ENCODE measurements around the gene GDF10.
A peak's percentile ranks its signal among the peaks of the same experiment; 100 is the strongest.

Gene GDF10

GRCh38 chr10:47310090-47310505, 10.1 kb downstream of the GDF10 start:
- no peak overlapping the region for H2AFZ ChIP-seq (ENCODE audit: low read length)
- no CpG with 5 or more reads among the region's 37 CpGs for whole genome bisulfite sequencing, 2 donors (ENCODE audit: extremely low coverage in 2 of 2, insufficient read length in 2 of 2, insufficient replicate concordance in 1 of 2)
- no peak overlapping the region for H2BK120ac ChIP-seq (ENCODE audit: low read depth, low read length)

DNA sequence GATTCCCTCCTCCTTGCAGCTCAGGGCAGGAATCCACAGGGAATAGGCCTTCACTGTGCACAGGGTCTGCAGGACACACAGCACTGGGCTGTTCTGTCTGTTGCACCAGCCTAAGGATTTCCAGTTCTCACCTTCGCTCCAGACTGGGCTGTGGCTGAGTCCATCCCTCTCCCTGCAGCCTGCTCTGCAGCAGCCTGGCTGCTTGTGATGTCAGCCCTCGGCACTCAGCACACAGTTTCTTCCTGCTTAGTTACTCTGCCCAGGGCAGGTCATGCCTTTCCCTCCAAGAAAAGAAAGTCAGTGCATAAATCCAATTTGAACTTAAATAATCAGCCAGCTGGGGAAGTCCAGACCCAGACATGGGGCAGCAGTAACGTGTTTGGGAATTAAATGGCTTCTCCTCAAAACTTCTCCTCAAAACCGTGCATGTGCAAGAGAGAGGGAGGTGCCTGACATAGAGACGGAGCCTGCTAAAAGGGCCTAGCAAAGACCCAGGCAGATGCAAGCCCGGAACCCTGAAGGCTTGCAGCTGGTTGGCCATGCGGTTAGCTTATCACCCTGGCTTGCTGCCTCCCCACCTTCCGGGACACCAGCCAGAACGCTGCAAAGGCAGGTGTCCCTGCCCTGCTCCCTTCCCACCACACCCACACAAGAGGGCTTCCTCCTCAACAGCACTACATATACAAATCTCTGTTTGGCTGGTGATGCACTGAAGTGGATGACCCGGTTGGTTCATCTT, 11.4 kb downstream of the GDF10 start:
- H2BK15ac ChIP-seq (ENCODE audit: low read length): no peak overlapping the region
- no peak overlapping the region for H3K4me3 ChIP-seq (ENCODE audit: low read length in 2 of 2)
- no peak overlapping the region for H4K91ac ChIP-seq (ENCODE audit: low read depth, low read length, poor library complexity)
- no peak overlapping the region for H3K4ac ChIP-seq (ENCODE audit: low read length)
- peaks cover 0 to 4% of the 10 kb centered on the region in 2 donors for H3K4me1 ChIP-seq (ENCODE audit: control insufficient read depth in 2 of 2, insufficient read depth in 1 of 2, low read depth in 1 of 2, low read length in 2 of 2)
- H2BK120ac ChIP-seq (ENCODE audit: low read depth, low read length): no peak overlapping the region
- H3K9me3 ChIP-seq (replicated peaks in 1 of 2; ENCODE audit: control insufficient read depth in 2 of 2, insufficient read depth in 1 of 2, low read depth in 1 of 2, low read length in 2 of 2): no peaks in the 10 kb centered on the region
- no peak overlapping the region for H3K9ac ChIP-seq (ENCODE audit: low read depth, low read length, poor library complexity)
- no peaks in the 10 kb centered on the region for H3K27me3 ChIP-seq (ENCODE audit: control insufficient read depth in 3 of 3, insufficient read depth in 3 of 3, low read depth in 1 of 3, low read length in 3 of 3)
- no peak overlapping the region for H4K8ac ChIP-seq (ENCODE audit: low read depth, low read length)
- no peak overlapping the region for H2AK5ac ChIP-seq (ENCODE audit: low read depth, low read length)
- H3K14ac ChIP-seq (ENCODE audit: low read length): no peak overlapping the region
- no peak overlapping the region for H2AFZ ChIP-seq (ENCODE audit: low read length)
- H3K4me2 ChIP-seq (ENCODE audit: insufficient read depth, low read length, poor library complexity, severe bottlenecking): no peak overlapping the region
- no peak for DNase-seq (ENCODE audit: low spot score)
- H2BK5ac ChIP-seq (ENCODE audit: low read length): no peak overlapping the region
- H2BK12ac ChIP-seq (ENCODE audit: low read length): no peak overlapping the region
- H3K36me3 ChIP-seq (replicated peaks in 1 of 2; ENCODE audit: control insufficient read depth in 2 of 2, insufficient read depth in 2 of 2, low read length in 2 of 2): no peaks in the 10 kb centered on the region
- no CpG with 5 or more reads among the region's 10 CpGs for WGBS, 2 donors (ENCODE audit: extremely low coverage in 2 of 2, insufficient read length in 2 of 2, insufficient replicate concordance in 1 of 2)
- no peak overlapping the region for H3K27ac ChIP-seq (replicated peaks; ENCODE audit: low read length)
- no peak overlapping the region for H3K18ac ChIP-seq (ENCODE audit: low read length)
- no peaks in the 10 kb centered on the region for H3K79me1 ChIP-seq (ENCODE audit: low read depth, low read length)
- peak overlapping the region; percentile 8 for H3K23ac ChIP-seq (ENCODE audit: low read depth, low read length, poor library complexity)

More at GRCh38 chr10:47310090-47310505, 10.1 kb downstream of the GDF10 start:
- no peak overlapping the region for H3K18ac ChIP-seq (ENCODE audit: low read length)
- H2AK5ac ChIP-seq (ENCODE audit: low read depth, low read length): peak overlapping the region; percentile 61
- H3K9me3 ChIP-seq (replicated peaks in 1 of 2; ENCODE audit: control insufficient read depth in 2 of 2, insufficient read depth in 1 of 2, low read depth in 1 of 2, low read length in 2 of 2): no peaks in the 10 kb centered on the region
- no peak overlapping the region for H3K9ac ChIP-seq (ENCODE audit: low read depth, low read length, poor library complexity)
- H3K36me3 ChIP-seq (replicated peaks in 1 of 2; ENCODE audit: control insufficient read depth in 2 of 2, insufficient read depth in 2 of 2, low read length in 2 of 2): no peaks in the 10 kb centered on the region
- no peaks in the 10 kb centered on the region for H3K27me3 ChIP-seq (ENCODE audit: control insufficient read depth in 3 of 3, insufficient read depth in 3 of 3, low read depth in 1 of 3, low read length in 3 of 3)
- DNase-seq (ENCODE audit: low spot score): no peak
- no peak overlapping the region for H3K27ac ChIP-seq (replicated peaks; ENCODE audit: low read length)
- no peak overlapping the region for H4K91ac ChIP-seq (ENCODE audit: low read depth, low read length, poor library complexity)
- no peak overlapping the region for H3K23ac ChIP-seq (ENCODE audit: low read depth, low read length, poor library complexity)
- no peak overlapping the region for H2BK5ac ChIP-seq (ENCODE audit: low read length)
- no peak overlapping the region for H2BK12ac ChIP-seq (ENCODE audit: low read length)
- no peak overlapping the region for H3K4me3 ChIP-seq (ENCODE audit: low read length in 2 of 2)
- no peak overlapping the region for H4K8ac ChIP-seq (ENCODE audit: low read depth, low read length)
- no peak overlapping the region for H3K4me2 ChIP-seq (ENCODE audit: insufficient read depth, low read length, poor library complexity, severe bottlenecking)
- no peak overlapping the region for H3K4ac ChIP-seq (ENCODE audit: low read length)
- no peak overlapping the region for H3K14ac ChIP-seq (ENCODE audit: low read length)
- no peak overlapping the region for H2BK15ac ChIP-seq (ENCODE audit: low read length)
- H3K79me1 ChIP-seq (ENCODE audit: low read depth, low read length): no peaks in the 10 kb centered on the region
- peaks cover 0 to 4% of the 10 kb centered on the region in 2 donors for H3K4me1 ChIP-seq (ENCODE audit: control insufficient read depth in 2 of 2, insufficient read depth in 1 of 2, low read depth in 1 of 2, low read length in 2 of 2)

- Histone ChIP-seq H4K8ac (ENCODE audit: low read depth, low read length) (no peak overlapping the region), H3K9me3 (replicated peaks in 1 of 2; ENCODE audit: control insufficient read depth in 2 of 2, insufficient read depth in 1 of 2, low read depth in 1 of 2, low read length in 2 of 2) (no peaks in the 10 kb centered on the region), H3K4ac (ENCODE audit: low read length) (no peak overlapping the region), H3K4me2 (ENCODE audit: insufficient read depth, low read length, poor library complexity, severe bottlenecking) (no peak overlapping the region), H4K91ac (ENCODE audit: low read depth, low read length, poor library complexity) (no peak overlapping the region), H3K27ac (replicated peaks; ENCODE audit: low read length) (no peak overlapping the region), H2BK15ac (ENCODE audit: low read length) (no peak overlapping the region), H3K79me1 (ENCODE audit: low read depth, low read length) (no peaks in the 10 kb centered on the region), H3K27me3 (ENCODE audit: control insufficient read depth in 3 of 3, insufficient read depth in 3 of 3, low read depth in 1 of 3, low read length in 3 of 3) (no peaks in the 10 kb centered on the region), H2BK12ac (ENCODE audit: low read length) (no peak overlapping the region), H3K4me3 (ENCODE audit: low read length in 2 of 2) (peak overlapping the region in 1 of 2 donors; percentile 16), H2AFZ (ENCODE audit: low read length) (no peak overlapping the region), H2BK5ac (ENCODE audit: low read length) (no peak overlapping the region), H3K18ac (ENCODE audit: low read length) (no peak overlapping the region), H3K4me1 (ENCODE audit: control insufficient read depth in 2 of 2, insufficient read depth in 1 of 2, low read depth in 1 of 2, low read length in 2 of 2) (peaks cover 0 to 5% of the 10 kb centered on the region in 2 donors), H2AK5ac (ENCODE audit: low read depth, low read length) (no peak overlapping the region), H3K23ac (ENCODE audit: low read depth, low read length, poor library complexity) (peak overlapping the region; percentile 66), H3K14ac (ENCODE audit: low read length) (no peak overlapping the region), H3K36me3 (replicated peaks in 1 of 2; ENCODE audit: control insufficient read depth in 2 of 2, insufficient read depth in 2 of 2, low read length in 2 of 2) (no peaks in the 10 kb centered on the region), H3K9ac (ENCODE audit: low read depth, low read length, poor library complexity) (no peak overlapping the region), H2BK120ac (ENCODE audit: low read depth, low read length) (no peak overlapping the region)
- peak; percentile 61 for DNase-seq (ENCODE audit: low spot score)
- WGBS, 2 donors (ENCODE audit: extremely low coverage in 2 of 2, insufficient read length in 2 of 2, insufficient replicate concordance in 1 of 2): no CpG with 5 or more reads among the region's 20 CpGs
Measured at GRCh38 chr10:47311932-47312662, 12.1 kb downstream of the GDF10 start.

GRCh38 chr10:47312663-47312995, 12.6 kb downstream of the GDF10 start:
- peak overlapping the region in 1 of 2 donors; percentile 16 for H3K4me3 ChIP-seq (ENCODE audit: low read length in 2 of 2)
- H3K9ac ChIP-seq (ENCODE audit: low read depth, low read length, poor library complexity): no peak overlapping the region
- H3K4ac ChIP-seq (ENCODE audit: low read length): no peak overlapping the region
- no peak overlapping the region for H3K4me2 ChIP-seq (ENCODE audit: insufficient read depth, low read length, poor library complexity, severe bottlenecking)
- no peak overlapping the region for H2BK12ac ChIP-seq (ENCODE audit: low read length)
- H3K27ac ChIP-seq (replicated peaks; ENCODE audit: low read length): no peak overlapping the region
- no peaks in the 10 kb centered on the region for H3K27me3 ChIP-seq (ENCODE audit: control insufficient read depth in 3 of 3, insufficient read depth in 3 of 3, low read depth in 1 of 3, low read length in 3 of 3)
- H4K91ac ChIP-seq (ENCODE audit: low read depth, low read length, poor library complexity): no peak overlapping the region
- H3K36me3 ChIP-seq (replicated peaks in 1 of 2; ENCODE audit: control insufficient read depth in 2 of 2, insufficient read depth in 2 of 2, low read length in 2 of 2): no peaks in the 10 kb centered on the region
- no peak overlapping the region for H2BK120ac ChIP-seq (ENCODE audit: low read depth, low read length)
- H2BK15ac ChIP-seq (ENCODE audit: low read length): no peak overlapping the region
- H3K9me3 ChIP-seq (replicated peaks in 1 of 2; ENCODE audit: control insufficient read depth in 2 of 2, insufficient read depth in 1 of 2, low read depth in 1 of 2, low read length in 2 of 2): no peaks in the 10 kb centered on the region
- no CpG with 5 or more reads among the region's 7 CpGs for WGBS, 2 donors (ENCODE audit: extremely low coverage in 2 of 2, insufficient read length in 2 of 2, insufficient replicate concordance in 1 of 2)
- no peak overlapping the region for H2BK5ac ChIP-seq (ENCODE audit: low read length)
- H3K18ac ChIP-seq (ENCODE audit: low read length): no peak overlapping the region
- no peak for DNase-seq (ENCODE audit: low spot score)
- peaks cover 0 to 5% of the 10 kb centered on the region in 2 donors for H3K4me1 ChIP-seq (ENCODE audit: control insufficient read depth in 2 of 2, insufficient read depth in 1 of 2, low read depth in 1 of 2, low read length in 2 of 2)
- H3K79me1 ChIP-seq (ENCODE audit: low read depth, low read length): no peaks in the 10 kb centered on the region
- H4K8ac ChIP-seq (ENCODE audit: low read depth, low read length): no peak overlapping the region
- no peak overlapping the region for H3K23ac ChIP-seq (ENCODE audit: low read depth, low read length, poor library complexity)
- H2AFZ ChIP-seq (ENCODE audit: low read length): no peak overlapping the region
- no peak overlapping the region for H2AK5ac ChIP-seq (ENCODE audit: low read depth, low read length)
- no peak overlapping the region for H3K14ac ChIP-seq (ENCODE audit: low read length)

Data from neuronal stem cell (in vitro differentiated cells).